GM12878 (cell line): ENCODE results near the gene WNT9A. TPM values are rescaled to one million over a fixed set of nuclear protein-coding genes. Genes with fewer than 3 reads are reported as not detected.

ENCODE experiments used
- ATAC-seq: fragments of 200-7000 bp; cut with Tn5 transposase; 3 replicates; pipeline ENCODE4 v1.9.1; 2020; ENCODE audit warnings: mild to moderate bottlenecking, moderate library complexity
- BruUV-seq: library from RNA; stranded (reverse); fragments of 400-500 nt; replicated peaks from 2 replicates; lab custom pipeline; 2021; lab: Mats Ljungman, UMichigan
- CTCF ChIA-PET: fragments of 300-600 bp; sonication (Branson Sonifier 250); formaldehyde crosslinking; extraction: SDS; loops from one replicate; lab custom pipeline; 2021; ENCODE audit warnings: inconsistent platforms; lab: Yijun Ruan, JAX
- POLR2A ChIA-PET: fragments of 350-600 bp; formaldehyde crosslinking; extraction: SDS; loops from one replicate; lab custom pipeline; 2021; ENCODE audit warnings: inconsistent platforms; lab: Charles Lee
- RAD21 ChIA-PET: fragments of 300-600 bp; sonication (Branson Sonifier 250); formaldehyde crosslinking; loops from one replicate; lab custom pipeline; 2023; ENCODE audit warnings: antibody characterized with exemption; ENCODE audit not compliant: unreplicated experiment; lab: Charles Lee
- SMC1A ChIA-PET: fragments of 300-600 bp; sonication (Branson Sonifier 250); formaldehyde crosslinking; loops from one replicate; lab custom pipeline; 2023; ENCODE audit not compliant: unreplicated experiment, uncharacterized antibody; lab: Charles Lee
- DNase-seq: peaks from one replicate; pipeline ENCODE4 v3.0.0-alpha.2; 2011; ENCODE audit warnings: low read depth, low spot score
- FAIRE-seq: peaks from 3 replicates; lab custom pipeline; 2011; peaks lifted over from hg19 to GRCh38; lab: Jason Lieb, UNC
- H2AFZ ChIP-seq: 2 replicates; pipeline ENCODE4 v1.6.0; 2011; ENCODE audit warnings: low read depth, low read length, control low read depth; ENCODE audit not compliant: control insufficient read depth
- H3K27ac ChIP-seq: 2 replicates; pipeline ENCODE4 v1.5.1; 2011; ENCODE audit warnings: control low read depth; ENCODE audit not compliant: control insufficient read depth, insufficient read depth
- H3K27me3 ChIP-seq, 2 experiments: replicated peaks in 1 of 2; 2 replicates each; pipeline versions ENCODE4 v1.6.0 to v1.6.1; 2011; ENCODE audit warnings: low read length in 1 of 2; ENCODE audit not compliant: control insufficient read depth in 2 of 2, insufficient read depth in 2 of 2
- H3K36me3 ChIP-seq, 2 experiments: 2 replicates each; pipeline ENCODE4 v1.5.1; 2011; ENCODE audit warnings: low read length in 1 of 2; ENCODE audit not compliant: control insufficient read depth in 2 of 2, insufficient read depth in 2 of 2
- H3K4me1 ChIP-seq: 2 replicates; pipeline ENCODE4 v1.6.1; 2011; ENCODE audit warnings: mild to moderate bottlenecking, low read length, moderate library complexity, mixed read lengths; ENCODE audit not compliant: control insufficient read depth, insufficient read depth
- H3K4me2 ChIP-seq: 2 replicates; pipeline ENCODE4 v1.6.0; 2011; ENCODE audit warnings: control low read depth; ENCODE audit not compliant: control insufficient read depth, insufficient read depth
- H3K4me3 ChIP-seq: fragments of 200-600 bp; sonication (generic); 2 replicates; pipeline ENCODE4 v1.5.1; 2016
- H3K79me2 ChIP-seq: 2 replicates; pipeline ENCODE4 v1.6.0; 2011; ENCODE audit warnings: low read length; ENCODE audit not compliant: control insufficient read depth, insufficient read depth
- H3K9ac ChIP-seq: 2 replicates; pipeline ENCODE4 v1.8.0; 2011; ENCODE audit warnings: low read length, control low read depth, mixed read lengths; ENCODE audit not compliant: control insufficient read depth, insufficient read depth
- H3K9me3 ChIP-seq: replicated peaks from 3 replicates; pipeline ENCODE4 v1.5.1; 2011; ENCODE audit warnings: mild to moderate bottlenecking, low read length; ENCODE audit not compliant: control insufficient read depth, insufficient read depth
- H4K20me1 ChIP-seq: 2 replicates; pipeline ENCODE4 v1.6.0; 2011; ENCODE audit not compliant: control insufficient read depth, insufficient read depth
- ATF7 ChIP-seq: fragments of 450-650 bp; IDR thresholded peaks from 2 replicates; pipeline ENCODE4 v1.6.1; 2016; ENCODE audit warnings: low read depth, mild to moderate bottlenecking
- CBFB ChIP-seq: IDR thresholded peaks from 2 replicates; pipeline ENCODE4 v1.6.1; 2016; ENCODE audit warnings: antibody characterized with exemption, low read depth
- CHD1 ChIP-seq: IDR thresholded peaks from 2 replicates; pipeline ENCODE4 v1.6.1; 2012; ENCODE audit warnings: low read depth, low read length, improper control_type of control experiment
- ELK1 ChIP-seq: IDR thresholded peaks from 2 replicates; pipeline ENCODE4 v1.6.1; 2012; ENCODE audit warnings: low read depth, low read length, improper control_type of control experiment
- EP300 ChIP-seq, 2 experiments: fragments of 150-350 bp in 1 of 2; IDR thresholded peaks; 2 replicates each; pipeline ENCODE4 v1.6.1; 2011 to 2012; ENCODE audit warnings: low read depth in 2 of 2, low read length in 2 of 2, borderline replicate concordance in 1 of 2, improper control_type of control experiment in 1 of 2, inconsistent platforms in 1 of 2; ENCODE audit not compliant: control insufficient read depth in 1 of 2
- ESRRA ChIP-seq: IDR thresholded peaks from 2 replicates; pipeline ENCODE4 v1.6.1; 2012; ENCODE audit warnings: mild to moderate bottlenecking, low read length, improper control_type of control experiment
- HCFC1 ChIP-seq: fragments of 150-350 bp; IDR thresholded peaks from 2 replicates; pipeline ENCODE4 v1.6.1; 2014; ENCODE audit warnings: low read length
- KAT2A ChIP-seq: conservative IDR thresholded peaks from 2 replicates; pipeline ENCODE4 v1.6.1; 2011; ENCODE audit warnings: low read depth, low read length; ENCODE audit not compliant: control insufficient read depth
- MXI1 ChIP-seq: fragments of 150-350 bp; IDR thresholded peaks from 2 replicates; pipeline ENCODE4 v1.6.1; 2011; ENCODE audit warnings: low read depth, mild to moderate bottlenecking, inconsistent platforms, low read length, improper control_type of control experiment
- MYB ChIP-seq: fragments of 150-350 bp; IDR thresholded peaks from 2 replicates; pipeline ENCODE4 v1.6.1; 2014; ENCODE audit warnings: mild to moderate bottlenecking, low read depth, low read length, borderline replicate concordance
- NFYB ChIP-seq: IDR thresholded peaks from 2 replicates; pipeline ENCODE4 v1.6.1; 2011; ENCODE audit warnings: low read depth, mild to moderate bottlenecking, low read length, improper control_type of control experiment, moderate library complexity; ENCODE audit not compliant: insufficient read depth
- PBX3 ChIP-seq: IDR thresholded peaks from 2 replicates; pipeline ENCODE4 v1.6.1; 2011; ENCODE audit warnings: mild to moderate bottlenecking, low read depth, low read length, moderate library complexity; ENCODE audit not compliant: insufficient replicate concordance
- PRDM15 ChIP-seq: fragments of 450-650 bp; formaldehyde crosslinking; IDR thresholded peaks from 2 replicates; pipeline ENCODE4 v1.4.0; 2020; ENCODE audit warnings: mild to moderate bottlenecking, moderate library complexity
- RB1 ChIP-seq: fragments of 450-650 bp; formaldehyde crosslinking; IDR thresholded peaks from 2 replicates; pipeline ENCODE4 v1.6.1; 2017; ENCODE audit warnings: mild to moderate bottlenecking, borderline replicate concordance
- SMAD5 ChIP-seq: IDR thresholded peaks from 2 replicates; pipeline ENCODE4 v1.6.1; 2016; ENCODE audit warnings: antibody characterized with exemption, low read depth
- ZBTB33 ChIP-seq: fragments of 450-650 bp; IDR thresholded peaks from 2 replicates; pipeline ENCODE4 v1.6.1; 2017; ENCODE audit warnings: mild to moderate bottlenecking
- WGBS: methylation state at CpG from one replicate; pipeline ENCODE4 v1.1.6; 2016; ENCODE audit warnings: low lambda C conversion rate; ENCODE audit not compliant: insufficient replicate concordance, insufficient coverage; ENCODE audit errors: missing lambda C conversion rate; 5-methylcytosine and 5-hydroxymethylcytosine counted together
- in situ Hi-C: fragments of 300-500 bp; cut with MboI; formaldehyde crosslinking; loops from 9 replicates; pipeline ENCODE4 v1.14.3; 2018; ENCODE audit warnings: mixed read lengths
- intact Hi-C: fragments of 100-400 bp; cut with micrococcal nuclease; formaldehyde crosslinking; loops from one replicate; pipeline ENCODE4 v1.14.2; 2022; ENCODE audit not compliant: unreplicated experiment
- polyA plus RNA-seq, 11 experiments: library from polyadenylated mRNA; depleted of rRNA in 4 of 11; unstranded in 6 of 11; stranded (reverse) in 5 of 11; fragments of >200 nt; fragmentation: Nextera tagmentation in 4 of 11; fragmentation: Illumina TruSeq in 1 of 11; extraction: Ambion mirVana in 4 of 11; extraction: Trizol in 1 of 11; gene quantifications; 1 replicate in 1 of 11; 2 replicates in 10 of 11; pipeline versions ENCODE4 v1.2.1 to v1.2.3, GENCODE V29; 2011 to 2016; ENCODE audit warnings: inconsistent platforms in 2 of 11, missing spikeins in 2 of 11, low read depth in 1 of 11
- total RNA-seq, 4 experiments: library from RNA; depleted of rRNA in 3 of 4; stranded (reverse); fragments of >200 nt in 3 of 4; fragmentation: Illumina TruSeq in 1 of 4; extraction: Trizol in 1 of 4; gene quantifications; 2 replicates each; pipeline versions ENCODE4 v1.2.1 to v1.2.3, GENCODE V29; 2013 to 2021

WNT9A gene
- total and polyA plus RNA-seq, 10 of the 15 experiments (the other 5 are each of a cell fraction or from before 2014, with no cell fraction given) = not detected

- Histone ChIP-seq H4K20me1 (no peaks in the 10 kb centered on the region), H3K9me3 (no peaks in the 10 kb centered on the region), H3K79me2 (no peaks in the 10 kb centered on the region), H3K27ac (no peak overlapping the region), H3K4me2 (no peak overlapping the region), H3K36me3 (no peaks in the 10 kb centered on the region), H3K4me3 (no peak overlapping the region), H3K27me3 (no peaks in the 10 kb centered on the region), H2AFZ (no peak overlapping the region), H3K9ac (no peak overlapping the region), H3K4me1 (no peaks in the 10 kb centered on the region)
- ChIA-PET POLR2A (no interaction called here), SMC1A (no interaction called here), CTCF (no interaction called here), RAD21 (no interaction called here)
- WGBS = 23% methylated on average over 11 of the region's 12 CpGs
- no TSS peak for BruUV-seq
- DNase-seq = no peak
- in situ Hi-C loops (no loop called here), intact Hi-C loops (no loop called here)
- no peak for FAIRE-seq
- ATAC-seq = no peak; the same call in 2 of the 3 replicates
- TF ChIP-seq KAT2A = no peak
- no peak for TF ChIP-seq PBX3
- no peak for TF ChIP-seq ATF7
- no peak for TF ChIP-seq CBFB
- no peak for TF ChIP-seq RB1
- no peak for TF ChIP-seq ELK1
- TF ChIP-seq MXI1 = no peak
- TF ChIP-seq PRDM15 (CRISPR knock-in tag) = no peak
- no peak for TF ChIP-seq ESRRA
- no peak for TF ChIP-seq HCFC1
- TF ChIP-seq EP300 (IDR thresholded peaks at IDR 0.05; ENCODE audit: borderline replicate concordance in 1 of 2, control insufficient read depth in 1 of 2, low read depth in 2 of 2, low read length in 2 of 2) = no peak
- TF ChIP-seq CHD1 = no peak
- no peak for TF ChIP-seq SMAD5
- TF ChIP-seq MYB = no peak
- no peak for TF ChIP-seq NFYB
- no peak for TF ChIP-seq ZBTB33
Observed at GRCh38 chr1:227899141-227899819, 48.5 kb downstream of the WNT9A start.
